ENCODE measurements around the gene MPC2.

MPC2 gene

GRCh38 chr1:167973832-167974231 lies 37.0 kb upstream of the MPC2 start:
- TF ChIP-seq CTCF (IDR thresholded peaks at IDR 0.05; ENCODE audit: low read depth, low read length), result no peak
- H3K4me3 ChIP-seq (replicated peaks in 1 of 2; ENCODE audit: low read depth in 2 of 2, low read length in 2 of 2), result no peak overlapping the region
- peak in 1 of 2 donors; percentile 45 for DNase-seq (ENCODE audit: low read depth in 2 of 2)

GRCh38 chr1:167968569-167968968 lies 31.7 kb upstream of the MPC2 start:
- no peak for TF ChIP-seq CTCF (IDR thresholded peaks at IDR 0.05; ENCODE audit: low read depth, low read length)
- DNase-seq (ENCODE audit: low read depth in 2 of 2), result no peak
- no peak overlapping the region for H3K4me3 ChIP-seq (replicated peaks in 1 of 2; ENCODE audit: low read depth in 2 of 2, low read length in 2 of 2)

- DNase-seq (ENCODE audit: low read depth in 2 of 2), result no peak
- TF ChIP-seq CTCF (IDR thresholded peaks at IDR 0.05; ENCODE audit: low read depth, low read length), result no peak
- no peak overlapping the region for H3K4me3 ChIP-seq (replicated peaks in 1 of 2; ENCODE audit: low read depth in 2 of 2, low read length in 2 of 2)
These were observed 29.2 kb upstream of the MPC2 start for GRCh38 chr1:167966050-167966449.

- H3K4me3 ChIP-seq (replicated peaks in 1 of 2; ENCODE audit: low read depth in 2 of 2, low read length in 2 of 2), result no peak overlapping the region
- DNase-seq (ENCODE audit: low read depth in 2 of 2), result peak in 1 of 2 donors; percentile 41
- no peak for TF ChIP-seq CTCF (IDR thresholded peaks at IDR 0.05; ENCODE audit: low read depth, low read length)
These were observed 27.8 kb upstream of the MPC2 start for GRCh38 chr1:167964646-167965045.

GRCh38 chr1:167957710-167958109 lies 20.8 kb upstream of the MPC2 start:
- no peak overlapping the region for H3K4me3 ChIP-seq (replicated peaks in 1 of 2; ENCODE audit: low read depth in 2 of 2, low read length in 2 of 2)
- DNase-seq (ENCODE audit: low read depth in 2 of 2), result peak in 1 of 2 donors; percentile 29
- no peak for TF ChIP-seq CTCF (IDR thresholded peaks at IDR 0.05; ENCODE audit: low read depth, low read length)

- DNase-seq (ENCODE audit: low read depth in 2 of 2), result peak in 1 of 2 donors; percentile 31
- TF ChIP-seq CTCF (IDR thresholded peaks at IDR 0.05; ENCODE audit: low read depth, low read length), result no peak
- no peak overlapping the region for H3K4me3 ChIP-seq (replicated peaks in 1 of 2; ENCODE audit: low read depth in 2 of 2, low read length in 2 of 2)
These were observed 19.0 kb upstream of the MPC2 start for GRCh38 chr1:167955915-167956314.

- no peak overlapping the region for H3K4me3 ChIP-seq (replicated peaks in 1 of 2; ENCODE audit: low read depth in 2 of 2, low read length in 2 of 2)
- no peak for DNase-seq (ENCODE audit: low read depth in 2 of 2)
- no peak for TF ChIP-seq CTCF (IDR thresholded peaks at IDR 0.05; ENCODE audit: low read depth, low read length)
These were observed 13.7 kb upstream of the MPC2 start for GRCh38 chr1:167950569-167950968.

Measured in cardiac fibroblast (primary cell).